Measurements from ENCODE around the gene SH3GL1.

DNA sequence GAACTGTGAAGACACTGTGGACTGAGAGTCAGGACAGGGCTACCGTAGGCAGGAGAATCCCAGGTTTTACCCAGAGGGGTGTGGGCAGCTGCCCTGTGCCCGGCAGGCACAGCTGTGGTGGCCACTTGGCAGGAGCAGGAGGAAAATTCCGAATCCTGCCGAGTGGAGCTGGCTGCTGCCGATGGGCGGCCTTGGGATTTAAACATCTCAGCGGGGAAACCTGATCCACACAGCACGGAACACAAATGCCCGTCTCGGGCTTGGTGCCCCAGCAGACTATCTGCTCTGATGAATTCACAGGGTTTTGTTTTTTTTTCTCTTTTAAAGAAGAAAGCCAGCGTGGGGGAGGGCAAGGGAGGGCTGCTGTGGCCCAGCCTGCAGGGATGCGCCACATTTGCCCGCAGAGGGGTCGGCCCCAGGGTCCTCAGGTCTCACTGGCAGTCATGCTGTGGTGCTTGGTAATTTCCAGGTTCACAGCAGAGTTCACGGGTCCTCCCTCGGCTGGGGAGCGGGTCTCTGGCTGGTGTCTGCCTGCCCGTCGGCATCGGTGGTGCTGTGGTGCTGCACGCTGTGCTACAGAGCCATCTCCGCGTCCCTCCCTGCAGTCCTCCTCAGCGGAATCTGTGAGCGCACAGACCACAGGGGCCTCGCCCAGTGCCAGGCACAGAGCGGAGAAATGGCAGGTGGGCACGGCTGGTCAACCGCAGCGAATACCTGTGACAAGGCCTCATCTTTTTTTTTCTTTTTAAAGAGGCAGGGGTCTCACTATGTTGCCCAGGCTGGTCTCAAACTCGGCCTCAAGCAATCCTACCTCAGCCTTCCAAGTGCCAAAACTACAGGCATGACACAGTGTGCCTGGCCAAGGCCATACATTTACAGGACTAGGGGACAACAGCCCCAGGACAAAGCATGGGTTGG is 28.8 kb downstream of the SH3GL1 start:
- TF ChIP-seq EZH2 (IDR thresholded peaks at IDR 0.05) (no peak), POLR2AphosphoS5 (IDR thresholded peaks at IDR 0.05; ENCODE audit: borderline replicate concordance, low read depth, low read length) (no peak), FOXP2 (optimal IDR thresholded peaks at IDR 0.05; ENCODE audit: control extremely low read depth, extremely low read length, insufficient read depth) (no peak)

Measured in SK-N-MC (cell line).